Measurements from ENCODE around the gene HOMER3. TPM values are rescaled to one million over a fixed set of nuclear protein-coding genes. Genes with fewer than 3 reads are reported as not detected.

The HOMER3 gene
- total RNA-seq, 1 donor from 2014 or later: 2.3 TPM

DNA sequence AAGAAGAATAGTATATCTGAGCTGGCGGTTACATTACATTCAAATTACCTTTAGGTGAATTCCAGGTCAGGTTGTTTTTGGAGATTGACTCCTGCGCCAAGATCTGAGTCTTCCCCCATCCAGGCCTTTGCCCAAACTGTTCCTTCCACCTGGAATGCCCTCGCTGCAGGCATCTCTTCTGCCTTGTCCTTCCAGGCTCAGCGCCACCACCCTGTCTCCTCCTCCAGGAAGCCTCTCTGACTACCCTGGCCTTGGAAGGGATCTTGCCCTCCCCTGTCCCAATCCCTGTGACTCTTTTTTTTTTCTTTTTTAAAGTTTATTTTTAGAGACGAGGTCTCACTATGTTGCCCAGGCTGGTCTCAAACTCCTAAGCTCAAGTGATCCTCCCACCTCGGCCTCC lies 1.7 kb upstream of the HOMER3 start:
- intact Hi-C loops (cut with micrococcal nuclease): no loop called here
- ChIA-PET CTCF (no interaction called here), POLR2A (no interaction called here)
- Mint-ChIP-seq H3K36me3 (ENCODE audit: low read depth) (no peaks in the 10 kb centered on the region), H3K27ac (no peak overlapping the region), H3K4me1 (peaks cover 28% of the 10 kb centered on the region), H3K9me3 (no peaks in the 10 kb centered on the region), H3K27me3 (peaks cover 9% of the 10 kb centered on the region), H3K4me3 (no peak overlapping the region)
- TF ChIP-seq, protein P1, sequence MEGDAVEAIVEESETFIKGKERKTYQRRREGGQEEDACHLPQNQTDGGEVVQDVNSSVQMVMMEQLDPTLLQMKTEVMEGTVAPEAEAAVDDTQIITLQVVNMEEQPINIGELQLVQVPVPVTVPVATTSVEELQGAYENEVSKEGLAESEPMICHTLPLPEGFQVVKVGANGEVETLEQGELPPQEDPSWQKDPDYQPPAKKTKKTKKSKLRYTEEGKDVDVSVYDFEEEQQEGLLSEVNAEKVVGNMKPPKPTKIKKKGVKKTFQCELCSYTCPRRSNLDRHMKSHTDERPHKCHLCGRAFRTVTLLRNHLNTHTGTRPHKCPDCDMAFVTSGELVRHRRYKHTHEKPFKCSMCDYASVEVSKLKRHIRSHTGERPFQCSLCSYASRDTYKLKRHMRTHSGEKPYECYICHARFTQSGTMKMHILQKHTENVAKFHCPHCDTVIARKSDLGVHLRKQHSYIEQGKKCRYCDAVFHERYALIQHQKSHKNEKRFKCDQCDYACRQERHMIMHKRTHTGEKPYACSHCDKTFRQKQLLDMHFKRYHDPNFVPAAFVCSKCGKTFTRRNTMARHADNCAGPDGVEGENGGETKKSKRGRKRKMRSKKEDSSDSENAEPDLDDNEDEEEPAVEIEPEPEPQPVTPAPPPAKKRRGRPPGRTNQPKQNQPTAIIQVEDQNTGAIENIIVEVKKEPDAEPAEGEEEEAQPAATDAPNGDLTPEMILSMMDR (IDR thresholded peaks at IDR 0.05): no peak
- ATAC-seq (ENCODE audit: low read depth) (no peak), DNase-seq (no peak)

DNA sequence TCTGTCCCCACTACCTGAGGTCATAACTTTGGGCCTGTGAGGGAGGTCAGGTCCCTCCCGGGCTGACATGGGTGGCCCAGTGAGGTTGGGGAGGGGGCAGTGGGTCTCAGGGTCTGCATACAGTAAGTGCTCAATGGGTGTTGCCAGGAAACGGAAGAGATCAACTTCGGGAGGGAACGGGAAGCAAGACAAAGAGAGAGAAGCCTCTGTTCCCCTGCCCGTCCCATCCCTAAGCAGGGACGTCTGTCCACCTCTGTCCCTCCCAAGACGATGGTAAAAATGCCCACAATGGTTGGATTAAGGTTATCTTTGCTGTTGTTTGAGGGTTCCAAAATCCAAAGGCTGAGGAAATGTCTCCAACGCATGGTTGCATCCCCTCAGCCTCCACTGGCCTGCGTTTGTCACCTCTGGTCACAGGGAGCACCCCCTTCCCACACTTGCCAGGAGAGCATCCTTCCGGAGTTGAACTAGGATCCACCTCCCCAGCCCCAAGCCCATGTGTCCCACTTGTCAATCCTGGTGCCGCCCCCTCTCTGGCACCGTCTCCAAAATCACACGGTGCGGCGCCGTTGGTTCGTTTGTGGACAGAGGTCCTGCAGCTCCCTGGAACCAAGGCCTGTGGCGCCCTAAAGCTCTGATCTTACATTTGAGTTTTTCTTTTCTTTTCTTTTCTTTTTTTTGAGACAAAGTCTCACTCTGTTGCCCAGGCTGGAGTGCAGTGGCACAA lies 774 bp upstream of the HOMER3 start:
- Mint-ChIP-seq H3K4me3 (peak overlapping the region; percentile 41), H3K27me3 (peaks cover 9% of the 10 kb centered on the region), H3K36me3 (ENCODE audit: low read depth) (no peaks in the 10 kb centered on the region), H3K4me1 (peaks cover 23% of the 10 kb centered on the region), H3K27ac (no peak overlapping the region), H3K9me3 (no peaks in the 10 kb centered on the region)
- ChIA-PET CTCF (interaction anchor here (1.4 kb wide), 1 partner anchor 22 kb away, joined by 3 read pairs; the partner anchor contains the start of gene DDX49), POLR2A (no interaction called here)
- intact Hi-C loops (cut with micrococcal nuclease): loop anchor here (1.0 kb wide), 1 partner anchor 490 kb away; no protein-coding TSS in a partner anchor
- TF ChIP-seq, protein P1 (IDR thresholded peaks at IDR 0.05): no peak
- no peak for DNase-seq
- ATAC-seq (ENCODE audit: low read depth): no peak

DNA sequence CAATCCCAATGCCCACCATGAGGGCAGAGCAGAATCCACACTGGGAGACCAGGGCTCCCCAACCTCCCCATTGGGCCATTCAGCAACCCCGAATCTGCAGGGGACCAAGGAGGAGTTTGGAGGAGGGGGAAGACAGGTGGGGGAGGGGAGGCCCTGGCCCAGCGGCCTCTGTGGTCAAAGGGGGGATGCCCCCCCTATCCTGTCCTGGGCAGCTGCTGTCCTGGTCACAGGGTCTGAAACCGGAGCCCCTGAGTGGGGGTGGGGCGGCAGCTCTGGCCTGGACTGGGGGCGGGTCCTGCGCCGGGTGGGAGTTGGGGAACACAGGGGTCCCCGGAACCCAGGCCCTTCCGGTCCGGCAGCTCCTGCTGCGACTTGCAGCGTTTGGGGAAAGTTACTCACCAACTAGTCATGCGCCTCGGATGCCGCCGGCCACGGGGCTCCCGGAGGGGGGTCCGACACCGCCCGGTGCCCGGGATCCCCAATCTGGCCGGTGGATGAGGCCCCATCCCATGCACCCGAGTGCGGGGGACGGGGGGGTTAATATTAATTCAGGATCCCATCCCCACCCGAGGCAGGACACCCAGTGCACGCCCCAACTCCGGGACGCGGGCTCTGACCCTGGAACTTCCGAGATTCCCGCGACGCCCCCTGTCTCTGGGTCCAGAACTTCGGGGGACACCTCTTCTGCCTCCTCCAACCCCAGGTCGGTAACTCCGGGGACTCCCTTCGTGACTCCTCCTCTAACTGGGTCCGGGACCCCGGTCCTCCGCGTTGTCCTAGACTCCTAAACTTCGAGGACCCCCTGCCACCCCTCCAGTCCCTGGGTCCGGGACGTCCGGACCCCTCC lies 872 bp downstream of the HOMER3 start:
- H3K36me3 Mint-ChIP-seq (ENCODE audit: low read depth): no peaks in the 10 kb centered on the region
- TF ChIP-seq, protein P1 (IDR thresholded peaks at IDR 0.05): no peak
- intact Hi-C loops (cut with micrococcal nuclease): no loop called here
- DNase-seq (no peak), ATAC-seq (ENCODE audit: low read depth) (peak; percentile 3)
- peak overlapping the region; percentile 78 for H3K4me3 Mint-ChIP-seq
- ChIA-PET CTCF (no interaction called here), POLR2A (interaction anchor here (0.5 kb wide), 1 partner anchor 187 kb away, joined by 3 read pairs; no protein-coding TSS in a partner anchor)
- no peak overlapping the region for H3K27ac Mint-ChIP-seq
- H3K4me1 Mint-ChIP-seq: peaks cover 16% of the 10 kb centered on the region
- peaks cover 9% of the 10 kb centered on the region for H3K27me3 Mint-ChIP-seq
- H3K9me3 Mint-ChIP-seq: no peaks in the 10 kb centered on the region

DNA sequence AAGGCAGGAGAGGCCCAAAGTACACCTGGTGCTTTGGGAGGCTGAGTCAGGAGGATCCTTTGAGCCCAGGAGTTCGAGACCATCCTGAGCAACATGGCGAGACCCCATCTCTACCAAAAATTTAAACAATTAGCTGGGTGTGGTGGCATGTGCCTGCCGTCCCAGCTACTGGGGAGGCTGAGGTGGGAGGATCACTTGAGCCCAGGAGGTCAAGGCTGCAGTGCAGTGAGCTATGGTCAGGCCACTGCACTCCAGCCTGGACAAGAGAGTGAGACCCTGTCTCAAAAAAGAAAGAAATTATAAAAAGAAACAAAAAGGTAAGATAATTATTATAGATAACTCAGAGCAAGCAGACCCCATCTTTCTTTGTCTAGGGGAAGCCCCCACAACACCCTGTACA lies 1.9 kb downstream of the HOMER3 start:
- no peak overlapping the region for H3K27ac Mint-ChIP-seq
- peak overlapping the region; percentile 19 for H3K4me3 Mint-ChIP-seq
- POLR2A ChIA-PET: interaction anchor here (0.6 kb wide), 1 partner anchor 1233 kb away, joined by 3 read pairs; no protein-coding TSS in a partner anchor

More for the DNA sequence above, 1.9 kb downstream of the HOMER3 start:
- CTCF ChIA-PET: no interaction called here
- DNase-seq (no peak), ATAC-seq (ENCODE audit: low read depth) (no peak)
- H3K36me3 Mint-ChIP-seq (ENCODE audit: low read depth): no peaks in the 10 kb centered on the region
- no peaks in the 10 kb centered on the region for H3K9me3 Mint-ChIP-seq
- peaks cover 11% of the 10 kb centered on the region for H3K27me3 Mint-ChIP-seq
- intact Hi-C loops (cut with micrococcal nuclease): no loop called here
- TF ChIP-seq, protein P1 (IDR thresholded peaks at IDR 0.05): no peak
- H3K4me1 Mint-ChIP-seq: peaks cover 13% of the 10 kb centered on the region

All from activated B cell treated with CpG ODN at 0.5 μM for 24 hours (primary cell).